Activated T-cell treated with anti-CD3 and anti-CD28 coated beads, Interleukin-2, amount 50 U/mL, for 24 hours (primary cell): Measurements from ENCODE around the gene MRPL24.

Experiments
- DNase-seq: peaks from one replicate; pipeline ENCODE4 v3.0.0-alpha.2; 2020
- H3K27ac Mint-ChIP-seq: 2 replicates; pipeline ENCODE4 v1.8.0; 2020; ENCODE audit warnings: mild to moderate bottlenecking, mixed read lengths
- H3K27me3 Mint-ChIP-seq: 2 replicates; pipeline ENCODE4 v1.8.0; 2020; ENCODE audit warnings: mixed read lengths
- H3K36me3 Mint-ChIP-seq: 2 replicates; pipeline ENCODE4 v1.8.0; 2020; ENCODE audit warnings: low read depth, mixed read lengths
- H3K4me1 Mint-ChIP-seq: 2 replicates; pipeline ENCODE4 v1.8.0; 2020; ENCODE audit warnings: low read depth, mixed read lengths
- H3K4me3 Mint-ChIP-seq: 2 replicates; pipeline ENCODE4 v1.8.0; 2020; ENCODE audit warnings: mild to moderate bottlenecking, moderate library complexity, mixed read lengths
- H3K9me3 Mint-ChIP-seq: 2 replicates; pipeline ENCODE4 v1.8.0; 2020; ENCODE audit warnings: mixed read lengths

The MRPL24 gene

GRCh38 chr1:156689953-156690674 is 50.8 kb downstream of the MRPL24 start:
- H3K4me1 Mint-ChIP-seq = peaks cover 25% of the 10 kb centered on the region
- no peak overlapping the region for H3K27ac Mint-ChIP-seq
- DNase-seq = no peak
- H3K4me3 Mint-ChIP-seq = no peak overlapping the region
- H3K27me3 Mint-ChIP-seq = peaks cover 66% of the 10 kb centered on the region
- H3K9me3 Mint-ChIP-seq = no peaks in the 10 kb centered on the region
- H3K36me3 Mint-ChIP-seq = no peaks in the 10 kb centered on the region

DNA sequence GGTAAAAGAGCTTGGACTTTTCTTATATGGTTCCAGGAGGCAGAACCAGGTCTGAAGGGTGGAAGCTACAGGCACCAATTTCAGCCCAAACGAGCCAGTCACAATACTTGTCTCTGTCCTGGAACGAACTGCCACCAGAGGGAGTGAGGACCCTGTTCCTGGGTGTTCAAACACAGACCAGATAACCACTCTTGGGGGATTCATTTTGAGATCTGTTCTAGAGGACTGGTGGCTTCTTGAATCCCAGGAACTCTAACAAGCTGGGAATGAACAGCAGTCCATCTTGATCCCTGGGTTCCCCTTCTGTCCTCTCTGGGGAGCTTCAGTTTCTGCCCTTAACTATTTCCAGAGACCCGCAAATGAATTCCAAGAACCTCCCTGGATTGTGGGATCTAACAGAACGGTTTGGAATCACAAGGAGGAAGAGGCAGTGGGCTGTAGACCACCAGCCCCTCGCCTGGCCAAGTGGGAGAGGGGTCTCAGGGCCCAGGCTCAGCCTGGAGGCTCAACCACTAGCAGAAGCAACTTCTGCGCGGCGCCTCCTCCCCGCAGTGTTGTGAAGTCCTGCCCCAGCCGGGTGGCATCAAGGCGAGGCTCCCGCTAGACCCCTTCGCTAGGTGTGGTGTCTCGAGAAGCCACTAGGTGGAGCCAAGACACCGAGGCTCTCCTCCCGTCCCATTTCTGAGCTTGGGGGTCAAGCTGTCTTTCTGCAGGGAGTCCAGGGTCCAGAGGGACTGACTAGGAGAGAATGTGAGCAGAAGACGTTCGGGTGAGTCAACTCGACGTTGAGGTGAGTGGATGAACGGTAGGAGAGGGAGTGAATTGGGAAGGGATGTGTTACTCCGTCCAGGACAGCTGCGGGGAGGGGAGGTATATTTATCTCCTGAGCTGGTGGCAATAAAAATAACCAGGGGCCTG is 51.6 kb downstream of the MRPL24 start:
- DNase-seq = peak; percentile 82
- Mint-ChIP-seq H3K9me3 (no peaks in the 10 kb centered on the region), H3K36me3 (no peaks in the 10 kb centered on the region), H3K27me3 (peaks cover 62% of the 10 kb centered on the region), H3K4me3 (no peak overlapping the region), H3K27ac (no peak overlapping the region), H3K4me1 (peaks cover 31% of the 10 kb centered on the region)
